DOHH2 (cell line): ENCODE data around the gene BIK.

Source experiments
- H3F3A ChIP-seq: fragments of 200-600 bp; sonication (generic), shearing (Covaris generic); 2 replicates; pipeline ENCODE4 v1.6.0; 2016; ENCODE audit warnings: antibody characterized with exemption, mild to moderate bottlenecking; ENCODE audit not compliant: control insufficient read depth, insufficient read depth
- H3K27ac ChIP-seq: fragments of 200-600 bp; sonication (generic); 2 replicates; pipeline ENCODE4 v1.5.1; 2014; ENCODE audit warnings: low read depth, mild to moderate bottlenecking, low read length, moderate library complexity
- H3K27me3 ChIP-seq: fragments of 200-600 bp; sonication (generic); 2 replicates; pipeline ENCODE4 v1.6.1; 2014; ENCODE audit warnings: mild to moderate bottlenecking, low read length, mixed read lengths; ENCODE audit not compliant: control insufficient read depth
- H3K36me3 ChIP-seq: fragments of 200-600 bp; sonication (generic); 2 replicates; pipeline ENCODE4 v1.6.1; 2014; ENCODE audit warnings: mild to moderate bottlenecking, low read length, moderate library complexity, mixed read lengths; ENCODE audit not compliant: control insufficient read depth
- H3K4me1 ChIP-seq: fragments of 200-600 bp; sonication (generic); 2 replicates; pipeline ENCODE4 v1.6.1; 2014; ENCODE audit warnings: mild to moderate bottlenecking, low read length, mixed read lengths; ENCODE audit not compliant: control insufficient read depth
- H3K4me2 ChIP-seq: fragments of 200-600 bp; sonication (generic); 2 replicates; pipeline ENCODE4 v1.6.0; 2014; ENCODE audit warnings: mild to moderate bottlenecking, low read length, moderate library complexity
- H3K4me3 ChIP-seq: fragments of 200-600 bp; sonication (generic); 2 replicates; pipeline ENCODE4 v1.5.1; 2014; ENCODE audit warnings: mild to moderate bottlenecking, low read length, mixed read lengths
- H3K79me2 ChIP-seq: fragments of 200-600 bp; sonication (generic); 2 replicates; pipeline ENCODE4 v1.6.1; 2014; ENCODE audit warnings: mild to moderate bottlenecking, low read length, mixed read lengths; ENCODE audit not compliant: control insufficient read depth
- H3K9me2 ChIP-seq: fragments of 200-600 bp; sonication (generic); replicated peaks from 2 replicates; pipeline ENCODE4 v1.6.1; 2014; ENCODE audit warnings: mild to moderate bottlenecking, low read length, mixed read lengths; ENCODE audit not compliant: control insufficient read depth
- H3K9me3 ChIP-seq: fragments of 200-600 bp; sonication (generic); 2 replicates; pipeline ENCODE4 v1.6.1; 2014; ENCODE audit warnings: antibody characterized with exemption, low read length, mixed read lengths; ENCODE audit not compliant: control insufficient read depth, insufficient read depth
- H4K20me1 ChIP-seq: fragments of 200-600 bp; sonication (generic); 2 replicates; pipeline ENCODE4 v1.6.0; 2014; ENCODE audit warnings: low read depth, mild to moderate bottlenecking, antibody characterized with exemption, low read length, moderate library complexity; ENCODE audit not compliant: control insufficient read depth, insufficient read depth
- CTCF ChIP-seq: fragments of 200-600 bp; sonication (generic); IDR thresholded peaks from one replicate; pipeline ENCODE4 v1.5.1; 2014; ENCODE audit warnings: antibody characterized with exemption, mild to moderate bottlenecking, low read depth, low read length; ENCODE audit not compliant: poor library complexity, severe bottlenecking
- EZH2phosphoT487 ChIP-seq: fragments of 200-600 bp; sonication (generic); IDR thresholded peaks from 2 replicates; pipeline ENCODE4 v1.6.1; 2017; ENCODE audit warnings: borderline replicate concordance, mild to moderate bottlenecking, antibody characterized with exemption, low read length, moderate library complexity, mixed read lengths

BIK gene

GRCh38 chr22:43110927-43111623, 525 bp downstream of the BIK start:
- Histone ChIP-seq H3K4me2 (peak overlapping the region; percentile 98), H3K36me3 (no peaks in the 10 kb centered on the region), H4K20me1 (no peaks in the 10 kb centered on the region), H3K27ac (no peak overlapping the region), H3K27me3 (peaks cover 62% of the 10 kb centered on the region), H3K4me1 (peaks cover 32% of the 10 kb centered on the region), H3F3A (no peaks in the 10 kb centered on the region), H3K9me3 (no peaks in the 10 kb centered on the region), H3K79me2 (no peaks in the 10 kb centered on the region), H3K9me2 (no peaks in the 10 kb centered on the region), H3K4me3 (peak overlapping the region; percentile 84)
- TF ChIP-seq EZH2phosphoT487 (peak; percentile 84; the same call in 1 of the 2 replicates), CTCF (no peak)

- Histone ChIP-seq H3K36me3 (no peaks in the 10 kb centered on the region), H3K4me2 (no peak overlapping the region), H3K9me2 (no peaks in the 10 kb centered on the region), H3K27me3 (peaks cover 66% of the 10 kb centered on the region), H3K27ac (no peak overlapping the region), H3K4me3 (no peak overlapping the region), H3K79me2 (no peaks in the 10 kb centered on the region), H3K9me3 (no peaks in the 10 kb centered on the region), H4K20me1 (no peaks in the 10 kb centered on the region), H3K4me1 (peaks cover 47% of the 10 kb centered on the region), H3F3A (no peaks in the 10 kb centered on the region)
- no peak for TF ChIP-seq CTCF
- TF ChIP-seq EZH2phosphoT487 = no peak
Measured at GRCh38 chr22:43113526-43114251, 3.1 kb downstream of the BIK start.

- no peak overlapping the region for H3K27ac ChIP-seq
- no peaks in the 10 kb centered on the region for H3K9me2 ChIP-seq
- peaks cover 57% of the 10 kb centered on the region for H3K4me1 ChIP-seq
- no peaks in the 10 kb centered on the region for H4K20me1 ChIP-seq
- no peak for TF ChIP-seq CTCF
- no peak for TF ChIP-seq EZH2phosphoT487
- H3K4me2 ChIP-seq = no peak overlapping the region
- H3K4me3 ChIP-seq = no peak overlapping the region
- no peaks in the 10 kb centered on the region for H3K9me3 ChIP-seq
- no peaks in the 10 kb centered on the region for H3F3A ChIP-seq
- peaks cover 55% of the 10 kb centered on the region for H3K27me3 ChIP-seq
- no peaks in the 10 kb centered on the region for H3K36me3 ChIP-seq
- no peaks in the 10 kb centered on the region for H3K79me2 ChIP-seq
Measured at GRCh38 chr22:43114958-43115357, 4.4 kb downstream of the BIK start.
